GM12878 (cell line): ENCODE results near the gene ETAA1. TPM values are rescaled to one million over a fixed set of nuclear protein-coding genes. Genes with fewer than 3 reads are reported as not detected.

Experiments
- ATAC-seq: fragments of 200-7000 bp; cut with Tn5 transposase; 3 replicates; pipeline ENCODE4 v1.9.1; 2020; ENCODE audit warnings: mild to moderate bottlenecking, moderate library complexity
- BruUV-seq: library from RNA; stranded (reverse); fragments of 400-500 nt; replicated peaks from 2 replicates; lab custom pipeline; 2021; lab: Mats Ljungman, UMichigan
- CTCF ChIA-PET: fragments of 300-600 bp; sonication (Branson Sonifier 250); formaldehyde crosslinking; extraction: SDS; loops from one replicate; lab custom pipeline; 2021; ENCODE audit warnings: inconsistent platforms; lab: Yijun Ruan, JAX
- POLR2A ChIA-PET: fragments of 350-600 bp; formaldehyde crosslinking; extraction: SDS; loops from one replicate; lab custom pipeline; 2021; ENCODE audit warnings: inconsistent platforms; lab: Charles Lee
- RAD21 ChIA-PET: fragments of 300-600 bp; sonication (Branson Sonifier 250); formaldehyde crosslinking; loops from one replicate; lab custom pipeline; 2023; ENCODE audit warnings: antibody characterized with exemption; ENCODE audit not compliant: unreplicated experiment; lab: Charles Lee
- SMC1A ChIA-PET: fragments of 300-600 bp; sonication (Branson Sonifier 250); formaldehyde crosslinking; loops from one replicate; lab custom pipeline; 2023; ENCODE audit not compliant: unreplicated experiment, uncharacterized antibody; lab: Charles Lee
- DNase-seq: peaks from one replicate; pipeline ENCODE4 v3.0.0-alpha.2; 2011; ENCODE audit warnings: low read depth, low spot score
- FAIRE-seq: peaks from 3 replicates; lab custom pipeline; 2011; peaks lifted over from hg19 to GRCh38; lab: Jason Lieb, UNC
- H2AFZ ChIP-seq: 2 replicates; pipeline ENCODE4 v1.6.0; 2011; ENCODE audit warnings: low read depth, low read length, control low read depth; ENCODE audit not compliant: control insufficient read depth
- H3K27ac ChIP-seq: 2 replicates; pipeline ENCODE4 v1.5.1; 2011; ENCODE audit warnings: control low read depth; ENCODE audit not compliant: control insufficient read depth, insufficient read depth
- H3K27me3 ChIP-seq, 2 experiments: replicated peaks in 1 of 2; 2 replicates each; pipeline versions ENCODE4 v1.6.0 to v1.6.1; 2011; ENCODE audit warnings: low read length in 1 of 2; ENCODE audit not compliant: control insufficient read depth in 2 of 2, insufficient read depth in 2 of 2
- H3K36me3 ChIP-seq, 2 experiments: 2 replicates each; pipeline ENCODE4 v1.5.1; 2011; ENCODE audit warnings: low read length in 1 of 2; ENCODE audit not compliant: control insufficient read depth in 2 of 2, insufficient read depth in 2 of 2
- H3K4me1 ChIP-seq: 2 replicates; pipeline ENCODE4 v1.6.1; 2011; ENCODE audit warnings: mild to moderate bottlenecking, low read length, moderate library complexity, mixed read lengths; ENCODE audit not compliant: control insufficient read depth, insufficient read depth
- H3K4me2 ChIP-seq: 2 replicates; pipeline ENCODE4 v1.6.0; 2011; ENCODE audit warnings: control low read depth; ENCODE audit not compliant: control insufficient read depth, insufficient read depth
- H3K4me3 ChIP-seq: fragments of 200-600 bp; sonication (generic); 2 replicates; pipeline ENCODE4 v1.5.1; 2016
- H3K79me2 ChIP-seq: 2 replicates; pipeline ENCODE4 v1.6.0; 2011; ENCODE audit warnings: low read length; ENCODE audit not compliant: control insufficient read depth, insufficient read depth
- H3K9ac ChIP-seq: 2 replicates; pipeline ENCODE4 v1.8.0; 2011; ENCODE audit warnings: low read length, control low read depth, mixed read lengths; ENCODE audit not compliant: control insufficient read depth, insufficient read depth
- H3K9me3 ChIP-seq: replicated peaks from 3 replicates; pipeline ENCODE4 v1.5.1; 2011; ENCODE audit warnings: mild to moderate bottlenecking, low read length; ENCODE audit not compliant: control insufficient read depth, insufficient read depth
- H4K20me1 ChIP-seq: 2 replicates; pipeline ENCODE4 v1.6.0; 2011; ENCODE audit not compliant: control insufficient read depth, insufficient read depth
- ASH2L ChIP-seq: fragments of 300-600, 200-600 bp; sonication (generic); IDR thresholded peaks from 2 replicates; pipeline ENCODE4 v1.6.1; 2017; ENCODE audit warnings: low read depth, mild to moderate bottlenecking, borderline replicate concordance
- CHD4 ChIP-seq: fragments of 200-600 bp; sonication (generic); IDR thresholded peaks from 2 replicates; pipeline ENCODE4 v1.6.1; 2016; ENCODE audit warnings: mild to moderate bottlenecking
- E2F8 ChIP-seq: fragments of 450-650 bp; IDR thresholded peaks from 2 replicates; pipeline ENCODE4 v1.6.1; 2018; ENCODE audit warnings: mild to moderate bottlenecking, low read depth, moderate library complexity; ENCODE audit not compliant: partially characterized antibody
- HDAC6 ChIP-seq: fragments of 200-600 bp; sonication (generic); IDR thresholded peaks from one replicate; pipeline ENCODE4 v1.8.0; 2017; ENCODE audit warnings: antibody characterized with exemption; ENCODE audit not compliant: unreplicated experiment
- KLF5 ChIP-seq: fragments of 450-650 bp; IDR thresholded peaks from 2 replicates; pipeline ENCODE4 v1.6.1; 2014; ENCODE audit warnings: mild to moderate bottlenecking; ENCODE audit not compliant: partially characterized antibody
- LARP7 ChIP-seq: fragments of 450-650 bp; IDR thresholded peaks from 2 replicates; pipeline ENCODE4 v1.6.1; 2017; ENCODE audit warnings: mild to moderate bottlenecking
- NFIC ChIP-seq: IDR thresholded peaks from 2 replicates; pipeline ENCODE4 v1.6.1; 2012; ENCODE audit warnings: low read depth, mild to moderate bottlenecking, inconsistent platforms, low read length, moderate library complexity
- PAX8 ChIP-seq: fragments of 450-650 bp; IDR thresholded peaks from 2 replicates; pipeline ENCODE4 v1.6.1; 2017; ENCODE audit warnings: mild to moderate bottlenecking, moderate library complexity
- RAD21 ChIP-seq: IDR thresholded peaks from 2 replicates; pipeline ENCODE4 v1.6.1; 2011; ENCODE audit warnings: mild to moderate bottlenecking, low read depth, low read length, moderate library complexity; ENCODE audit not compliant: insufficient read depth
- RELA ChIP-seq: fragments of 450-650 bp; IDR thresholded peaks from 2 replicates; pipeline ENCODE4 v1.8.0; 2014; ENCODE audit warnings: borderline replicate concordance; ENCODE audit not compliant: partially characterized antibody
- SREBF1 ChIP-seq: IDR thresholded peaks from 2 replicates; pipeline ENCODE4 v1.6.1; 2012; ENCODE audit warnings: mild to moderate bottlenecking, low read length
- SRF ChIP-seq, 2 experiments: IDR thresholded peaks; 2 replicates each; pipeline ENCODE4 v1.6.1; 2011; ENCODE audit warnings: low read depth in 2 of 2, low read length in 2 of 2, mild to moderate bottlenecking in 1 of 2, moderate library complexity in 1 of 2
- TBL1XR1 ChIP-seq: IDR thresholded peaks from 2 replicates; pipeline ENCODE4 v1.6.1; 2012; ENCODE audit warnings: low read depth, low read length, improper control_type of control experiment
- TCF12 ChIP-seq: IDR thresholded peaks from 2 replicates; pipeline ENCODE4 v1.6.1; 2011; ENCODE audit warnings: low read depth, mild to moderate bottlenecking, low read length
- USF1 ChIP-seq: IDR thresholded peaks from 2 replicates; pipeline ENCODE4 v1.6.1; 2011; ENCODE audit warnings: borderline replicate concordance, low read depth, mild to moderate bottlenecking, moderate library complexity, mixed read lengths, low read length; ENCODE audit not compliant: insufficient read depth; ENCODE audit errors: extremely low read length
- WGBS: methylation state at CpG from one replicate; pipeline ENCODE4 v1.1.6; 2016; ENCODE audit warnings: low lambda C conversion rate; ENCODE audit not compliant: insufficient replicate concordance, insufficient coverage; ENCODE audit errors: missing lambda C conversion rate; 5-methylcytosine and 5-hydroxymethylcytosine counted together
- in situ Hi-C: fragments of 300-500 bp; cut with MboI; formaldehyde crosslinking; loops from 9 replicates; pipeline ENCODE4 v1.14.3; 2018; ENCODE audit warnings: mixed read lengths
- intact Hi-C: fragments of 100-400 bp; cut with micrococcal nuclease; formaldehyde crosslinking; loops from one replicate; pipeline ENCODE4 v1.14.2; 2022; ENCODE audit not compliant: unreplicated experiment
- polyA plus RNA-seq, 11 experiments: library from polyadenylated mRNA; depleted of rRNA in 4 of 11; unstranded in 6 of 11; stranded (reverse) in 5 of 11; fragments of >200 nt; fragmentation: Nextera tagmentation in 4 of 11; fragmentation: Illumina TruSeq in 1 of 11; extraction: Ambion mirVana in 4 of 11; extraction: Trizol in 1 of 11; gene quantifications; 1 replicate in 1 of 11; 2 replicates in 10 of 11; pipeline versions ENCODE4 v1.2.1 to v1.2.3, GENCODE V29; 2011 to 2016; ENCODE audit warnings: inconsistent platforms in 2 of 11, missing spikeins in 2 of 11, low read depth in 1 of 11
- total RNA-seq, 4 experiments: library from RNA; depleted of rRNA in 3 of 4; stranded (reverse); fragments of >200 nt in 3 of 4; fragmentation: Illumina TruSeq in 1 of 4; extraction: Trizol in 1 of 4; gene quantifications; 2 replicates each; pipeline versions ENCODE4 v1.2.1 to v1.2.3, GENCODE V29; 2013 to 2021

ETAA1 gene
- total and polyA plus RNA-seq, 10 of the 15 experiments (the other 5 are each of a cell fraction or from before 2014, with no cell fraction given) = 4.2 to 24.2 (median 13.4) TPM

- no peak for FAIRE-seq
Observed at GRCh38 chr2:67374949-67375348, 22.2 kb upstream of the ETAA1 start.

More at GRCh38 chr2:67374949-67375348, 22.2 kb upstream of the ETAA1 start:
- no peak for DNase-seq
- WGBS = 0% methylated on average over 1 of the region's 1 CpG
- intact Hi-C loops (no loop called here), in situ Hi-C loops (no loop called here)
- Histone ChIP-seq H3K27ac (no peak overlapping the region), H3K36me3 (no peaks in the 10 kb centered on the region), H3K9me3 (no peaks in the 10 kb centered on the region), H4K20me1 (no peaks in the 10 kb centered on the region), H3K27me3 (no peaks in the 10 kb centered on the region), H3K79me2 (no peaks in the 10 kb centered on the region), H2AFZ (no peak overlapping the region), H3K9ac (no peak overlapping the region), H3K4me2 (no peak overlapping the region), H3K4me3 (no peak overlapping the region), H3K4me1 (no peaks in the 10 kb centered on the region)
- BruUV-seq = no TSS peak
- no peak for ATAC-seq
- TF ChIP-seq TBL1XR1 = no peak
- TF ChIP-seq RELA = no peak
- no peak for TF ChIP-seq CHD4
- no peak for TF ChIP-seq RAD21
- no peak for TF ChIP-seq SREBF1
- TF ChIP-seq SRF (IDR thresholded peaks at IDR 0.05; ENCODE audit: low read depth in 2 of 2, low read length in 2 of 2) = no peak
- TF ChIP-seq NFIC = no peak
- no peak for TF ChIP-seq USF1
- no peak for TF ChIP-seq TCF12
- no peak for TF ChIP-seq E2F8
- no peak for TF ChIP-seq ASH2L
- no peak for TF ChIP-seq PAX8
- TF ChIP-seq LARP7 = no peak
- TF ChIP-seq HDAC6 = no peak
- TF ChIP-seq KLF5 = no peak
- CTCF ChIA-PET = no interaction called here
- RAD21 ChIA-PET = no interaction called here
- POLR2A ChIA-PET = no interaction called here
- SMC1A ChIA-PET = interaction anchor here (1.3 kb wide), 1 partner anchor 18 kb away, joined by 3 read pairs; no protein-coding TSS in a partner anchor
